B cell (primary cell): Measurements from ENCODE around the gene XPNPEP1.

Experiments
- EZH2 ChIP-seq: IDR thresholded peaks from 2 replicates; pipeline ENCODE4 v1.6.1; 2012; ENCODE audit warnings: borderline replicate concordance, low read depth, mild to moderate bottlenecking, moderate library complexity, low read length; ENCODE audit not compliant: insufficient read depth, poor library complexity, severe bottlenecking
- TF ChIP-seq, protein P1 (sequence below): fragments of 200-600 bp; IDR thresholded peaks from one replicate; pipeline ENCODE4 v1.8.0; 2022; ENCODE audit warnings: antibody characterized with exemption, mild to moderate bottlenecking

- TF ChIP-seq, protein P1, sequence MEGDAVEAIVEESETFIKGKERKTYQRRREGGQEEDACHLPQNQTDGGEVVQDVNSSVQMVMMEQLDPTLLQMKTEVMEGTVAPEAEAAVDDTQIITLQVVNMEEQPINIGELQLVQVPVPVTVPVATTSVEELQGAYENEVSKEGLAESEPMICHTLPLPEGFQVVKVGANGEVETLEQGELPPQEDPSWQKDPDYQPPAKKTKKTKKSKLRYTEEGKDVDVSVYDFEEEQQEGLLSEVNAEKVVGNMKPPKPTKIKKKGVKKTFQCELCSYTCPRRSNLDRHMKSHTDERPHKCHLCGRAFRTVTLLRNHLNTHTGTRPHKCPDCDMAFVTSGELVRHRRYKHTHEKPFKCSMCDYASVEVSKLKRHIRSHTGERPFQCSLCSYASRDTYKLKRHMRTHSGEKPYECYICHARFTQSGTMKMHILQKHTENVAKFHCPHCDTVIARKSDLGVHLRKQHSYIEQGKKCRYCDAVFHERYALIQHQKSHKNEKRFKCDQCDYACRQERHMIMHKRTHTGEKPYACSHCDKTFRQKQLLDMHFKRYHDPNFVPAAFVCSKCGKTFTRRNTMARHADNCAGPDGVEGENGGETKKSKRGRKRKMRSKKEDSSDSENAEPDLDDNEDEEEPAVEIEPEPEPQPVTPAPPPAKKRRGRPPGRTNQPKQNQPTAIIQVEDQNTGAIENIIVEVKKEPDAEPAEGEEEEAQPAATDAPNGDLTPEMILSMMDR, result no peak
- no peak for TF ChIP-seq EZH2
Measured at GRCh38 chr10:109895848-109896247, 27.5 kb downstream of the XPNPEP1 start.
